Liver (tissue), 3 donors: ENCODE measurements around the gene NOP10.
"Not testable (repeated sequence)": the region's sequence is repeated elsewhere in the genome, so short reads cannot be mapped to it uniquely, and the experiment has no call there.

Experiments used
- FOXA1 ChIP-seq: IDR thresholded peaks from 2 replicates; pipeline ENCODE4 v1.6.1; 2016; ENCODE audit warnings: antibody characterized with exemption
- GABPA ChIP-seq, 2 donors: IDR thresholded peaks in 1 of 2; conservative IDR thresholded peaks in 1 of 2; 2 replicates each; pipeline ENCODE4 v1.6.1; 2016; ENCODE audit warnings: antibody characterized with exemption in 2 of 2, mild to moderate bottlenecking in 1 of 2, moderate library complexity in 1 of 2
- HNF4G ChIP-seq: IDR thresholded peaks from 2 replicates; pipeline ENCODE4 v1.6.1; 2016; ENCODE audit warnings: antibody characterized with exemption
- RAD21 ChIP-seq, 2 donors: IDR thresholded peaks; 2 replicates each; pipeline ENCODE4 v1.6.1; 2016; ENCODE audit warnings: antibody characterized with exemption in 2 of 2, mild to moderate bottlenecking in 2 of 2
- SP1 ChIP-seq: IDR thresholded peaks from 2 replicates; pipeline ENCODE4 v1.6.1; 2018; ENCODE audit warnings: antibody characterized with exemption, mild to moderate bottlenecking
- TF ChIP-seq, protein P1 (sequence below): fragments of 150-350 bp; IDR thresholded peaks from 2 replicates; pipeline ENCODE4 v1.5.1; 2017; ENCODE audit warnings: improper control_type of control experiment, low read depth, low read length; ENCODE audit not compliant: missing input control
- TF ChIP-seq, protein P2 (sequence below): IDR thresholded peaks from 2 replicates; pipeline ENCODE4 v1.6.1; 2016; ENCODE audit warnings: antibody characterized with exemption, mild to moderate bottlenecking
- donor health status: healthy.
- donor health status: healthy.

- TF ChIP-seq, protein P1, sequence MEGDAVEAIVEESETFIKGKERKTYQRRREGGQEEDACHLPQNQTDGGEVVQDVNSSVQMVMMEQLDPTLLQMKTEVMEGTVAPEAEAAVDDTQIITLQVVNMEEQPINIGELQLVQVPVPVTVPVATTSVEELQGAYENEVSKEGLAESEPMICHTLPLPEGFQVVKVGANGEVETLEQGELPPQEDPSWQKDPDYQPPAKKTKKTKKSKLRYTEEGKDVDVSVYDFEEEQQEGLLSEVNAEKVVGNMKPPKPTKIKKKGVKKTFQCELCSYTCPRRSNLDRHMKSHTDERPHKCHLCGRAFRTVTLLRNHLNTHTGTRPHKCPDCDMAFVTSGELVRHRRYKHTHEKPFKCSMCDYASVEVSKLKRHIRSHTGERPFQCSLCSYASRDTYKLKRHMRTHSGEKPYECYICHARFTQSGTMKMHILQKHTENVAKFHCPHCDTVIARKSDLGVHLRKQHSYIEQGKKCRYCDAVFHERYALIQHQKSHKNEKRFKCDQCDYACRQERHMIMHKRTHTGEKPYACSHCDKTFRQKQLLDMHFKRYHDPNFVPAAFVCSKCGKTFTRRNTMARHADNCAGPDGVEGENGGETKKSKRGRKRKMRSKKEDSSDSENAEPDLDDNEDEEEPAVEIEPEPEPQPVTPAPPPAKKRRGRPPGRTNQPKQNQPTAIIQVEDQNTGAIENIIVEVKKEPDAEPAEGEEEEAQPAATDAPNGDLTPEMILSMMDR = not testable (repeated sequence)
- TF ChIP-seq SP1; FOXA1; GABPA (IDR thresholded peaks at IDR 0.05 in 1 of 2, conservative IDR thresholded peaks at IDR 0.05 in 1 of 2); RAD21 (IDR thresholded peaks at IDR 0.05); HNF4G: not testable (repeated sequence)
- TF ChIP-seq, protein P2, sequence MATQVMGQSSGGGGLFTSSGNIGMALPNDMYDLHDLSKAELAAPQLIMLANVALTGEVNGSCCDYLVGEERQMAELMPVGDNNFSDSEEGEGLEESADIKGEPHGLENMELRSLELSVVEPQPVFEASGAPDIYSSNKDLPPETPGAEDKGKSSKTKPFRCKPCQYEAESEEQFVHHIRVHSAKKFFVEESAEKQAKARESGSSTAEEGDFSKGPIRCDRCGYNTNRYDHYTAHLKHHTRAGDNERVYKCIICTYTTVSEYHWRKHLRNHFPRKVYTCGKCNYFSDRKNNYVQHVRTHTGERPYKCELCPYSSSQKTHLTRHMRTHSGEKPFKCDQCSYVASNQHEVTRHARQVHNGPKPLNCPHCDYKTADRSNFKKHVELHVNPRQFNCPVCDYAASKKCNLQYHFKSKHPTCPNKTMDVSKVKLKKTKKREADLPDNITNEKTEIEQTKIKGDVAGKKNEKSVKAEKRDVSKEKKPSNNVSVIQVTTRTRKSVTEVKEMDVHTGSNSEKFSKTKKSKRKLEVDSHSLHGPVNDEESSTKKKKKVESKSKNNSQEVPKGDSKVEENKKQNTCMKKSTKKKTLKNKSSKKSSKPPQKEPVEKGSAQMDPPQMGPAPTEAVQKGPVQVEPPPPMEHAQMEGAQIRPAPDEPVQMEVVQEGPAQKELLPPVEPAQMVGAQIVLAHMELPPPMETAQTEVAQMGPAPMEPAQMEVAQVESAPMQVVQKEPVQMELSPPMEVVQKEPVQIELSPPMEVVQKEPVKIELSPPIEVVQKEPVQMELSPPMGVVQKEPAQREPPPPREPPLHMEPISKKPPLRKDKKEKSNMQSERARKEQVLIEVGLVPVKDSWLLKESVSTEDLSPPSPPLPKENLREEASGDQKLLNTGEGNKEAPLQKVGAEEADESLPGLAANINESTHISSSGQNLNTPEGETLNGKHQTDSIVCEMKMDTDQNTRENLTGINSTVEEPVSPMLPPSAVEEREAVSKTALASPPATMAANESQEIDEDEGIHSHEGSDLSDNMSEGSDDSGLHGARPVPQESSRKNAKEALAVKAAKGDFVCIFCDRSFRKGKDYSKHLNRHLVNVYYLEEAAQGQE = not testable (repeated sequence)
These were observed 32.6 kb upstream of the NOP10 start for GRCh38 chr15:34375541-34375940.
